ENCODE results near the gene JAM3. TPM values are rescaled to one million over a fixed set of nuclear protein-coding genes. Genes with fewer than 3 reads are reported as not detected.
A peak's percentile ranks its signal among the peaks of the same experiment; 100 is the strongest.
"Not testable (repeated sequence)": the region's sequence is repeated elsewhere in the genome, so short reads cannot be mapped to it uniquely, and the experiment has no call there.

JAM3 gene
- total RNA-seq, 1 donor from 2014 or later = 41.8 TPM

DNA sequence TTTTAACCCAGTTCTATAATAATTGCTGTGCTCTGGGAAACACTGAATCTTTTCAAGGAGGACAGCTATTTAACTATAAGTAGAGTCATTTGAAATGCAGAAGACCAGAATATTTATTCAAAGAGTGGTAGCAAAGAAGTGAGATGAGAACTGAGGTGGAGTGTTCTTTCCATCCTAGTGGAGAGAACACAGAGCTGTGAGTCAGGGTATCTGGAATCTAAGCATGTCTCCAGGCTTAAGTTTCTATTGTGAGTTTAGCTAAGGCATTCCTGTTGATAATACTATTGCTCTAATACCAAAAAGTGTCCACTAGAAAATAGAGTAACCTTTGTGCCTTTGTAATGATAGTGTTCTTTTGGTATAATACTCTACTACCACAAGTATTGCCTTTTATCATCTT, 32.4 kb downstream of the JAM3 start:
- no peak for DNase-seq

DNA sequence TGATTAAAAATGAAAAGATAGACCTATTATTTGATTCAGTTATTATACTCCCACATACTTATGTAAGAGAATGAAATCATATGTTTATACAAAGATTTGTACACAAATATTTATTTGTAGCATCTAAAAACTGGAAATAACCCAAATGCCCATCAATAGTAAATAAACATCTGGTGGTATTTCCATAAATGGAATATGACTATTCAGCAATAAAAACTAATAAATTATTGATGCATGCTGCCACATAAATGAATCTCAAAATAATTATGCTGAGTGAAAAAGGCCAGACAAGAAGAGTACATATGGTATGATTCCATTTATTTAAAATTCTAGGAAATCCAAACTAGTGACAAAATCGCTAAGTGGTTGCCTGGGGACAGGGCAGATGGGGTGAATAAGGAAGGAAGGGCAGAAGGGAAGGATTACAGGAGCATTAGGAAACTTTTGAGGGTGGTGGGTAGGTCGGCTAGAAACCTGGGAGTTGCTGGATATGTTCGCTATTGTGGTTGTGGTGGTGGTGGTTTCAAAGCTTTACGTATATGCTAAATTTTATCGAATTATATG, 41.5 kb downstream of the JAM3 start:
- no peak for DNase-seq

GRCh38 chr11:134113787-134114186, 44.9 kb downstream of the JAM3 start:
- not testable (repeated sequence) for DNase-seq

- no peak for DNase-seq
These were observed 47.3 kb downstream of the JAM3 start for GRCh38 chr11:134116210-134116609.

DNA sequence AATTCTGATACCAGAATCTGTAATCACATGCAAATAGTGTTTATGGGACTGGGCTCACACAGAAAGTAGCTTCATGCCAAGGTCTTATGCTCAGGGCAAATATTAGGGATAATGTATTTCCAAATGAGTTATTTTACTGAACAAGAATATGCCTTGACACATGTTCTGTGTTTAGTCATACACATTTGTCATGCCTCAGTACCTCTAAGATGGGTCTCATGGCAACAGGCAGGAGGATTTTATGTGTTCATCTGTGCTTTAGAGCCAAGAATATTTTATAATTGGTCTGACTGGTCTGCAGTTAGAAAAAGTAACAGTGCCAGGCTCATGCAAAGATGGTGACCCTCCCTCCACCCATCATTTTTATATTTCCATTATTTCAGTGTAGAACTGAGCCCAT, 49.1 kb downstream of the JAM3 start:
- DNase-seq = no peak

DNA sequence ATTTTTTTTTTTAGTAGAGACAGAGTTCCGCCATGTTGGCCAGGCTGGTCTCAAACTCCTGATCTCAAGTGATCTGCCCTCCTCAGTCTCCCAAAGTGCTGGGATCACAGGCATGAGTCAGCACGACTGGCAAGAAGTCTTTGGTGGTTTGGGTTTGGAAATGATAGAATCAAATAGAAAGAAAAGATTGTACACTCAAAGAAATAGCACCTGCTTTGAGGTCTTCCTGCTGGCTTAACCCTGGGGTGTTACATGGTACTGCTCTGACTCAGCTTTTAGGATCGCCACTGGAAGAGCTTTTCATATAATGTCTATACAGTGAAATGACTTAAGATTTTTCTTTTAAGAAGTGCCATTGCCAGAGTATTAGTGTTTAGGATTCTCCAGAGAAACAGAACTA, 50.2 kb downstream of the JAM3 start:
- no peak for DNase-seq

GRCh38 chr11:134120143-134120850, 51.4 kb downstream of the JAM3 start:
- peak; percentile 50 for DNase-seq

DNA sequence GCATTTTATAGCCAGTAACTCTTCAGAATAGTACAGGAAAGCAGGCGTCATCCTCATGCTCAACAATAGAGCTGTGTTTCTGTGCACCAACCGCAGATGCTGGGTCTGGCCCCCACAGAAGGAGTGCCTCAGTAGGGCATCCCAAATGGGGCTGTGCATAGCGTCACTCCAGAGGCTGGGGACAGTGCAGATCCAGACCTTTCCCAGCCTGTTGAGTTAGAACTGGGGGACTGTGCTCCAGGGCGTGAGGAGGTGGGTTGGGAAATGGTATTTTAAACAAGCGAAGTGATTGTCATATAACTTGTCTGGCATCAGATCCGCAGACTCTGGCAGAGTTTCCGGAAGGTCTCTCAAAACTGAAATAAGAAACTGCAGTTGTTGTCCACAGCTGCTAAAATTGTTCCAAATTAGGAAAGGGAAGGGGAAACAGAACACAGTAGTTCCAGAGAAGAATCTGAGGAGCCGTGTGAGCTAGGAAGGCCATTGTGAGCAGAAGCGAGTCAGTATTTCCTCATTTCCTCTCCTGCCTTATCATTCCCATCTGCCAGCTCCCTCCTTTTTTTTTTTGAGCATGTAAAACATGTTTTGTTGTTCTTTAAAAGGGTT, 52.2 kb downstream of the JAM3 start:
- peak; percentile 38 for DNase-seq

DNA sequence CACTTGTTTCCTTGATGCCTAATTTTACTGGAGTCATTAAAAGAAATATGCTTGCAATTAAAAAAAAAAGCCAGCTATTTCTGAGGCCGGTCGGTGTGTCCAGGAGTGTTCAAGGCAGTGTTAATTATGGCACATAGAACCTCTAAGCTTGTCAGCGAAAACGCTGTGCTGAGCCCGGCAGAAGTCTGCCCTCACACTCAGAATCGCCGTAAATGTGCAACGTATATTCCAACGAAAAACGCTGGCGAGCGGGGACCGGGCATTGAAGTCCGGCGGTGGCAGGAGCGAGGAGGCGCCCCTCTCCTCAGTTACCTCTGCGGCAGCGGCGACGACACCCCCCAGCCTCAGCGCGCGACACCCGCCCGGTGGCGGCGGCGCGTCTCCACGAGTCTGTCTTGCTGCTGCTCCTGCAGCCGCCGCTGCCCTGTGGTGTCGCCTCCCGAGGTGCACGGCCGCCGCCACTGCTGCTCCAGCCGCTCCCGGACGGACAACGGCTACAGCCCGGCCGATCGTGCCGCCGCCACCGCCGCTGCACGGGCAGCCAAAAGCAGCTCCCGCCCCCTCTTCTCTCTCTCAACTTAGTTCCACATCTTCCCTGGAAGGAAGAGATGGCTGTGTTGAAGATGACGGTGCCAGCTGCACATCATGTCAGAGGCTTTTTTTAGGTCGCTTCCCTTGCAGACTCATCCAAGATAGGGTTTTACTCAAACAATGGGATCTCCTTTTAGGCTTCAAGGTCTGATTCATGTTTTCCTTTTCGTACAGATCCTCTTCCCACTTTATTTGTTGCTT, 56.0 kb downstream of the JAM3 start:
- peak; percentile 66 for DNase-seq

DNA sequence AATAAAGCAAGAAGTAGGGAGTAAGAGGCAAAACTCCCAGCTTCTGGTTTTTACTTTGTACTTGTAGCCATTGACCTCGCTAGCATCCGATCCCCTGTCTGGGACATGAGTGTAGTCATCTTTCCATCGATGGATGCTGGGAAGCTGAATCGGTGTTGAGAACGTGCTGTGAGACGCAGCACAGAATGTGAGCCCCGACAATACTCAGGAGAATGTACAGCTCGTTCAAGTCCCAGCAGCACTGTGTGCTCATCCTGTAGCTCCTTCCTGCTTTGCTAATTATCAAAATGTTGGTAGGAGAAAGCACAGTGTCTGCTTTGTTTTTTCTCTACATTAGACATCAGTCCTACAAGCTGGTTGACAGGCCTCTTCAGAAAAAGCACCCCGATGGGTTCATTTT, 56.6 kb downstream of the JAM3 start:
- no peak for DNase-seq

DNA sequence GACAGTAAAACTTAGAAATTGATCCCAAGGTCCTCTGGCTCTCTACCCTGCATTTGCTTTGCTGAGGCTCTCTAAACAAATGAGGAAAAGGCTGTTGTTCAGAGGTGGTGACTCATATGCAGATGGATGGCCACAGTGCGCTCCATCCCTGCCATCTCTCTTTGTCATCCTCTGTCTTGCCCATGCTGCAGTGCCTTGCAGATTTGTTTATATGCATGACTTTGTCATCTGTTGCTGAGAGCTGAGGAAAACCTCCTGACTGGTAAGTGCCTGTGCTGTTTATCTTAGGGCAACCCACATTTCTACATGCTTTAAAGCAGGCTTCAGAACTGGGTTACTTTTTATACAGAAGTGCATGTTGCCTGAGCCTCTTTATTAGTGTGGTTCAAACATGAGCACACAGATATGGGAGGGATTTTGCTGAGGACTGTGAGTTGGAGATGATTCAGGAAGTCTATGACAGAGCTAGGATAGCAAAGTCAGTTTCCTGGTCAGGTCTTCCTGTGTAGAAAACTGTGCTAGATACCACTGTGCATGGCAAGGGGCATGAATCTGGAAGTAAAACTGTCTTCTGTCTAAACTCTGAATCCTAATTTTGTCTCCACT, 57.4 kb downstream of the JAM3 start:
- peak; percentile 78 for DNase-seq

- DNase-seq = no peak
These were observed 62.9 kb downstream of the JAM3 start for GRCh38 chr11:134131628-134132244.

DNA sequence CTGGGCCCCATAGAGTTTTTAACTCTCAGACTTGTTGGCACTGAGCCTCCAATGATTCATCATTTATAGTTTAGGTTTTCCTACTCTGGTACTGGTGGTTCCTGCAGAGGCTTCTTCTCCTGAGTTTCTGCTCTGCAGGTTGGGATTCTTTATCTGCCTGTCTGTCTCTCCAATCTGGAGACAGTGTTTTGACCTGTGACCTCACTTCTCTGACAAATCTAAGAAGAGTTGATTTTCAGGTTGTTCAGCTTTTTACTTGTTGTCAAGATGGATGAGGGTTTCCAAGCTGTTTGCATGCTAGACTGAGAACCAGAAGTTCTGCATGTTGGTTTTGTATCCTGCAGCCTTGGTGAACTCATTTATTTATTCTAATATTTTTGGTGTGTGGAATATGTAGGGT, 63.9 kb downstream of the JAM3 start:
- DNase-seq = no peak

DNA sequence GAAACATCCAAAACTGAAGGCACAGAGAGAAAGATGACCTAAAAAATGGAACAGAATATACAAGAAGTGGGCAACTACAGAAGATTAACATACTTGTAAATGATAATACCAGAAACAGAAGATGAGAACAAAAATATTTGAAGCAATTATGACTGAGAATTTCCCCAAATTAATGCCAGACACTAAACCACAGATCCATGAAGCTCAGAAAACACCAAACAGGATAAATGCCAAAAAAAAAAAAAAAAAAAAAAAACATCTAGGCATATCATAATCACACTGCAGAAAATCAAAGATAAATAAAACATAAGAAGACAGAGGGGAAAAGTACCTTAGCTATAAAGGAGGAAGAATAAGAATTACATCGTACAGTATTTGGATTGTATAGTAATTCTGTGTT, 65.3 kb downstream of the JAM3 start:
- DNase-seq = no peak

- no peak for DNase-seq
These were observed 69.5 kb downstream of the JAM3 start for GRCh38 chr11:134138376-134138775.

DNA sequence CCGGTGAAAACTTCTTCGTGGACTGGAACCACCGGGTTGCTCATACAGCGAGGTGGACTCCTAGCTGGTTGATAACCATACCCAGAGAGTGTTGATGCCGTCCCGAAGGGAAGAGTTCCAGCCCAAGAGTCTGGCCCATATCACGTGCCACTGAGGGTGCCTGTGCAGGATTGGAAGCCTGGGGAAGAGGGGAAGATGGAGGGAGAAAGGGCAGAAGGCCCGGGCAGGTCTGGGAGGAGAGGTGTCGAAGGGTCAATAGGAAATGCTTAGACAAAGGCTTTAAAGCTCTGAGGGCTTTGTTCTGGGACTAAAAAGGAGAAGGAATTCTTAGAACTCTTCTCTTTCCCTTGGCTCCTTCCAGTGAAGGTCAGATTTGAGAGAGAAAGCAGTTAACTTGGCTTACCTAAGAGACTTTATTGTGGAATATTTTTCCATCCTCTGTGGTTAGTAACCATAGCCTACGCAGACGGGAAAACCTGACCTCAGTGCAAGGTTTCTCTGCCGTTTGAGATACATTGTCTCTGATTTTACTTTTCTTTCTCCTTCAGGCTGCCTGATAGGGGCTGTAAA, 70.5 kb downstream of the JAM3 start:
- DNase-seq = no peak

DNA sequence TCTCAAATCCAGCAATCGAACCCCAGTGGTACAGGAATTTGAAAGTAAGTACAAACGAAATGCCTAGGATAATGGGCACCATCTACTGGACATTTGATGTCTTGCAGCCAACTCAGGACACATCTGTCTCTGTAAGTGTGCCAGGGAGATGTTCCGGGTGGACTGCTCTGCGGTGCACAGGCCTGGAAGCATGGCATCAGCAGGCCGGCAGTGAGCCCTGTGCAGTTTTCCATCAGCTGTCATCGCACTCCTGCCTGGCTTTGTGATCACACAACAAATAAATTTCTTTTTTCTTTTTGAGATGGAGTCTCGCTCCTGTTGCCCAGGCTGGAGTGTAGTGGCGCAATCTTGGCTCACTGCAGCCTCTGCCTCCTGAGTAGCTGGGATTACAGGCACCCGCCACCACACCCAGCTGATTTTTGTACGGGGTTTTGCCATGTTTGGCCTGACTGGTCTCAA, 71.0 kb downstream of the JAM3 start:
- peak; percentile 63 for DNase-seq

DNA sequence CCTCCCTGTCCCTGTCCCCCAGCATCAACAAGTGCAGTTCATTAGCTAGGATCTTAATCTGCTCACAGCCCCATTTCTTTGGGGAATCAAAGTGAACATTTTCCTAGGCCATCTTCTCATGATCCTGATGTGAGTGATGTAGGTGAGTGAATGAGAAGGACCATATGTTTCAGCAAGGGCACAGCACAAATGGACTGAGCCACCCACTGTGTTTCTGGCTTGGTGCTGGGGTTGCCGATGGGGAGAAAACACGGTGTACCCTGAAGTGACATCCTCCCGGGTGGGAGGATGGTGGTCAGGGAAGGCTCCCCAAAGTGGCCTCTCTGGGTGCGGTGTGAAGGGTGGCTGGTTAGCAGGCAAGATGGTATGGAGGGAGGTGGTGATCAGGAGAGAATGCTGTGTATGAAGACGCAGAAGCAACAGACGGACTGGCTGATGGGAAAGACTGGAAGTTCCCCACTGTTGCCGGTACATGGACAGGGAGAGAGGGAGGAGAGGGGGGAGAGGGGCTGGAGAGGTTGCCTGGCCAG, 72.2 kb downstream of the JAM3 start:
- DNase-seq = no peak

- DNase-seq = no peak
These were observed 73.7 kb downstream of the JAM3 start for GRCh38 chr11:134142536-134142935.

DNA sequence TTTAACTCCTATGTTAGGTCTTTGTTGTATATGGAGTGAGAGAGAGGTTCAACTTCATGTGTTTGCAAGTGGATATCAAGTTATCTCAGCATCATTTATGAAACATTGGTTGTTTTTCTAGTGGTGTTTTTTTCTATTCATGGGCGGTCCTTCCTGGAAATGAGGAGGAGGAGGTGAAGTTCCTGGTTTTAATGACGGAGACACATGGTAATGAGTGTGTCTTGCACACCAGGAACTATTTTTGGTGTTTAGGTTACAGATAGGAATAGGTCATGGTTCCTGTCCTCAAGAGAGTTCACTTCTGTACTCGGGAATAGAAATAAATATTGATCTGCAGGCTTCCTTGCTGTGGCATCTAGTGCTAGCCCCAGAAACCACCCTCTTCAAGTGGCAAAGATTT, 74.9 kb downstream of the JAM3 start:
- no peak for DNase-seq

DNA sequence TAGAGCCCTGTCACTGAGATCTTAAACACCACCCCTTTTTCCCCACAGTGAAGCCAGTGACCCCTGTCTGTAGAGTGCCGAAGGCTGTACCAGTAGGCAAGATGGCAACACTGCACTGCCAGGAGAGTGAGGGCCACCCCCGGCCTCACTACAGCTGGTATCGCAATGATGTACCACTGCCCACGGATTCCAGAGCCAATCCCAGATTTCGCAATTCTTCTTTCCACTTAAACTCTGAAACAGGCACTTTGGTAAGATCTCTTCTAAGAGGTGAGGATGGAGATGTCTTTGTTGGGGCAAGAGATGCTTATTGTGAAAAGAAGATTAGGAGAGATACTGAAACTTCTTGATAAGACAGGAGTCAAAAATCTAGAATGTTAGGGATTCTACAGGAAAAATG, 75.9 kb downstream of the JAM3 start:
- no peak for DNase-seq

- DNase-seq = no peak
These were observed 76.8 kb downstream of the JAM3 start for GRCh38 chr11:134145715-134146114.

Data from occipital lobe (tissue), 2 donors.